HEK293 (cell line): ENCODE measurements around the gene ANKEF1.

Source experiments
- HOXD13 ChIP-seq: sonication (generic); formaldehyde crosslinking; IDR thresholded peaks from 2 replicates; pipeline ENCODE4 v1.8.0; 2022; ENCODE audit warnings: missing genetic modification reagents, borderline replicate concordance
- ZFP37 ChIP-seq: fragments of 450-650 bp; formaldehyde crosslinking; IDR thresholded peaks from 2 replicates; pipeline ENCODE4 v1.5.1; 2016; ENCODE audit warnings: missing biosample characterization, missing genetic modification characterization
- ZNF335 ChIP-seq: fragments of 450-650 bp; formaldehyde crosslinking; conservative IDR thresholded peaks from 2 replicates; pipeline ENCODE4 v1.5.1; 2016; ENCODE audit warnings: missing biosample characterization, missing genetic modification characterization
- ZNF394 ChIP-seq: fragments of 450-650 bp; formaldehyde crosslinking; IDR thresholded peaks from 2 replicates; pipeline ENCODE4 v1.5.1; 2016; ENCODE audit warnings: missing biosample characterization, missing genetic modification characterization, mild to moderate bottlenecking, moderate library complexity, borderline replicate concordance
- ZNF707 ChIP-seq: fragments of 450-650 bp; formaldehyde crosslinking; IDR thresholded peaks from 2 replicates; pipeline ENCODE4 v1.5.1; 2016; ENCODE audit warnings: missing biosample characterization, missing genetic modification characterization
- ZSCAN30 ChIP-seq: fragments of 450-650 bp; IDR thresholded peaks from 2 replicates; pipeline ENCODE4 v1.5.1; 2018; ENCODE audit warnings: missing biosample characterization, mild to moderate bottlenecking, missing genetic modification characterization, moderate library complexity
- TF ChIP-seq, protein P1 (sequence below): fragments of 450-650 bp; formaldehyde crosslinking; IDR thresholded peaks from 2 replicates; pipeline ENCODE4 v1.5.1; 2016; ENCODE audit warnings: missing biosample characterization, missing genetic modification characterization
- TF ChIP-seq, protein P2 (sequence below): sonication (generic); formaldehyde crosslinking; IDR thresholded peaks from 2 replicates; pipeline ENCODE4 v1.8.1; 2022; ENCODE audit warnings: mild to moderate bottlenecking, moderate library complexity, missing genetic modification reagents
- TF ChIP-seq, protein P3 (sequence below): fragments of 450-650 bp; formaldehyde crosslinking; conservative IDR thresholded peaks from 2 replicates; pipeline ENCODE4 v1.5.1; 2016; ENCODE audit warnings: low read depth, missing biosample characterization, missing genetic modification characterization
- TF ChIP-seq, protein P4 (sequence below): fragments of 450-650 bp; formaldehyde crosslinking; IDR thresholded peaks from 2 replicates; pipeline ENCODE4 v1.5.1; 2016; ENCODE audit warnings: missing biosample characterization, missing genetic modification characterization
- TF ChIP-seq, protein P5 (sequence below): fragments of 450-650 bp; formaldehyde crosslinking; IDR thresholded peaks from 2 replicates; pipeline ENCODE4 v1.5.1; 2016; ENCODE audit warnings: missing biosample characterization, missing genetic modification characterization

DNA sequence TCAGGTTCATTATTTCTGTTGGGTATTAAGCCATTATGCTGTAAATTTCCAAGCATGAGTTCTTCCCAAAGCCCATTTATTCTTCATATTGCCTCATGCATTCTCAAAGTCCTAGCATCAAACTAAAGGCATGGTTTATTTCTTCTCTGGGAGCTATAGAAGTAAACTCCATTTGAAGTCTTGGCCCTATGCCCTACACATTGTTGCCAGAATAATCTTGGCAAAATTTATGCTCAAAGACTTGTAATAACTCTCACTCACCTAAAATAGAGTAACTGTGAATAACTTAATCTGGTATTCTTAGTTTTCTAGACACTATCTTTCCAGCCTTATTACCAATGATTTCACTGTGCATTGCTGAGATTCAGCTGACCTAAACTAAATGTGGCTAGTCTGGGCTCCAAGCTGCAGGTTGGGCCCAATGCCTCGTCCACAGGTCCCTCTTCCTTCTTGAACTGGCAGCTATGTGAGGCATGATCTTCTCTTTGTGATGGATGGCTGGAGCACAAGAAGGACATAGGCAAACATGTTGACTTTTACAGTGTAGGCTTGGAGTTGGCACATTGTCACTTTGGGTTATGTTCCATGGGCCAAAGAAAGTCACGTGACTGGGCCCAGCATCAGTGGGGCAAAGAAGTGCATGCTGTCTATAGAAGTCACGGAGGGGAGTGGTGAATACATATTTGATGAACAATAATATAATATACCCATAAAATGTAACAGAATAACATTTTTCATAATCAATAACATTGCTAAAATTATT is 39.1 kb upstream of the ANKEF1 start:
- TF ChIP-seq, protein P1, sequence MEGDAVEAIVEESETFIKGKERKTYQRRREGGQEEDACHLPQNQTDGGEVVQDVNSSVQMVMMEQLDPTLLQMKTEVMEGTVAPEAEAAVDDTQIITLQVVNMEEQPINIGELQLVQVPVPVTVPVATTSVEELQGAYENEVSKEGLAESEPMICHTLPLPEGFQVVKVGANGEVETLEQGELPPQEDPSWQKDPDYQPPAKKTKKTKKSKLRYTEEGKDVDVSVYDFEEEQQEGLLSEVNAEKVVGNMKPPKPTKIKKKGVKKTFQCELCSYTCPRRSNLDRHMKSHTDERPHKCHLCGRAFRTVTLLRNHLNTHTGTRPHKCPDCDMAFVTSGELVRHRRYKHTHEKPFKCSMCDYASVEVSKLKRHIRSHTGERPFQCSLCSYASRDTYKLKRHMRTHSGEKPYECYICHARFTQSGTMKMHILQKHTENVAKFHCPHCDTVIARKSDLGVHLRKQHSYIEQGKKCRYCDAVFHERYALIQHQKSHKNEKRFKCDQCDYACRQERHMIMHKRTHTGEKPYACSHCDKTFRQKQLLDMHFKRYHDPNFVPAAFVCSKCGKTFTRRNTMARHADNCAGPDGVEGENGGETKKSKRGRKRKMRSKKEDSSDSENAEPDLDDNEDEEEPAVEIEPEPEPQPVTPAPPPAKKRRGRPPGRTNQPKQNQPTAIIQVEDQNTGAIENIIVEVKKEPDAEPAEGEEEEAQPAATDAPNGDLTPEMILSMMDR: no peak
- TF ChIP-seq, protein P2, sequence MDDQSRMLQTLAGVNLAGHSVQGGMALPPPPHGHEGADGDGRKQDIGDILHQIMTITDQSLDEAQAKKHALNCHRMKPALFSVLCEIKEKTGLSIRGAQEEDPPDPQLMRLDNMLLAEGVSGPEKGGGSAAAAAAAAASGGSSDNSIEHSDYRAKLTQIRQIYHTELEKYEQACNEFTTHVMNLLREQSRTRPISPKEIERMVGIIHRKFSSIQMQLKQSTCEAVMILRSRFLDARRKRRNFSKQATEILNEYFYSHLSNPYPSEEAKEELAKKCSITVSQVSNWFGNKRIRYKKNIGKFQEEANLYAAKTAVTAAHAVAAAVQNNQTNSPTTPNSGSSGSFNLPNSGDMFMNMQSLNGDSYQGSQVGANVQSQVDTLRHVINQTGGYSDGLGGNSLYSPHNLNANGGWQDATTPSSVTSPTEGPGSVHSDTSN: no peak
- TF ChIP-seq ZSCAN30 (tag by site-specific recombination) (no peak), ZNF335 (tag by site-specific recombination) (no peak), ZFP37 (no peak), ZNF707 (tag by site-specific recombination) (no peak), ZNF394 (no peak), HOXD13 (CRISPR knock-in tag) (no peak)
- TF ChIP-seq, protein P3, sequence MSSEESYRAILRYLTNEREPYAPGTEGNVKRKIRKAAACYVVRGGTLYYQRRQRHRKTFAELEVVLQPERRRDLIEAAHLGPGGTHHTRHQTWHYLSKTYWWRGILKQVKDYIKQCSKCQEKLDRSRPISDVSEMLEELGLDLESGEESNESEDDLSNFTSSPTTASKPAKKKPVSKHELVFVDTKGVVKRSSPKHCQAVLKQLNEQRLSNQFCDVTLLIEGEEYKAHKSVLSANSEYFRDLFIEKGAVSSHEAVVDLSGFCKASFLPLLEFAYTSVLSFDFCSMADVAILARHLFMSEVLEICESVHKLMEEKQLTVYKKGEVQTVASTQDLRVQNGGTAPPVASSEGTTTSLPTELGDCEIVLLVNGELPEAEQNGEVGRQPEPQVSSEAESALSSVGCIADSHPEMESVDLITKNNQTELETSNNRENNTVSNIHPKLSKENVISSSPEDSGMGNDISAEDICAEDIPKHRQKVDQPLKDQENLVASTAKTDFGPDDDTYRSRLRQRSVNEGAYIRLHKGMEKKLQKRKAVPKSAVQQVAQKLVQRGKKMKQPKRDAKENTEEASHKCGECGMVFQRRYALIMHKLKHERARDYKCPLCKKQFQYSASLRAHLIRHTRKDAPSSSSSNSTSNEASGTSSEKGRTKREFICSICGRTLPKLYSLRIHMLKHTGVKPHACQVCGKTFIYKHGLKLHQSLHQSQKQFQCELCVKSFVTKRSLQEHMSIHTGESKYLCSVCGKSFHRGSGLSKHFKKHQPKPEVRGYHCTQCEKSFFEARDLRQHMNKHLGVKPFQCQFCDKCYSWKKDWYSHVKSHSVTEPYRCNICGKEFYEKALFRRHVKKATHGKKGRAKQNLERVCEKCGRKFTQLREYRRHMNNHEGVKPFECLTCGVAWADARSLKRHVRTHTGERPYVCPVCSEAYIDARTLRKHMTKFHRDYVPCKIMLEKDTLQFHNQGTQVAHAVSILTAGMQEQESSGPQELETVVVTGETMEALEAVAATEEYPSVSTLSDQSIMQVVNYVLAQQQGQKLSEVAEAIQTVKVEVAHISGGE (tag by site-specific recombination): no peak
- TF ChIP-seq, protein P4, sequence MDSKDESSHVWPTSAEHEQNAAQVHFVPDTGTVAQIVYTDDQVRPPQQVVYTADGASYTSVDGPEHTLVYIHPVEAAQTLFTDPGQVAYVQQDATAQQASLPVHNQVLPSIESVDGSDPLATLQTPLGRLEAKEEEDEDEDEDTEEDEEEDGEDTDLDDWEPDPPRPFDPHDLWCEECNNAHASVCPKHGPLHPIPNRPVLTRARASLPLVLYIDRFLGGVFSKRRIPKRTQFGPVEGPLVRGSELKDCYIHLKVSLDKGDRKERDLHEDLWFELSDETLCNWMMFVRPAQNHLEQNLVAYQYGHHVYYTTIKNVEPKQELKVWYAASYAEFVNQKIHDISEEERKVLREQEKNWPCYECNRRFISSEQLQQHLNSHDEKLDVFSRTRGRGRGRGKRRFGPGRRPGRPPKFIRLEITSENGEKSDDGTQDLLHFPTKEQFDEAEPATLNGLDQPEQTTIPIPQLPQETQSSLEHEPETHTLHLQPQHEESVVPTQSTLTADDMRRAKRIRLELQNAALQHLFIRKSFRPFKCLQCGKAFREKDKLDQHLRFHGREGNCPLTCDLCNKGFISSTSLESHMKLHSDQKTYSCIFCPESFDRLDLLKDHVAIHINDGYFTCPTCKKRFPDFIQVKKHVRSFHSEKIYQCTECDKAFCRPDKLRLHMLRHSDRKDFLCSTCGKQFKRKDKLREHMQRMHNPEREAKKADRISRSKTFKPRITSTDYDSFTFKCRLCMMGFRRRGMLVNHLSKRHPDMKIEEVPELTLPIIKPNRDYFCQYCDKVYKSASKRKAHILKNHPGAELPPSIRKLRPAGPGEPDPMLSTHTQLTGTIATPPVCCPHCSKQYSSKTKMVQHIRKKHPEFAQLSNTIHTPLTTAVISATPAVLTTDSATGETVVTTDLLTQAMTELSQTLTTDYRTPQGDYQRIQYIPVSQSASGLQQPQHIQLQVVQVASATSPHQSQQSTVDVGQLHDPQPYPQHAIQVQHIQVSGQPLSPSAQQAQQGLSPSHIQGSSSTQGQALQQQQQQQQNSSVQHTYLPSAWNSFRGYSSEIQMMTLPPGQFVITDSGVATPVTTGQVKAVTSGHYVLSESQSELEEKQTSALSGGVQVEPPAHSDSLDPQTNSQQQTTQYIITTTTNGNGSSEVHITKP (tag by site-specific recombination): no peak
- TF ChIP-seq, protein P5, sequence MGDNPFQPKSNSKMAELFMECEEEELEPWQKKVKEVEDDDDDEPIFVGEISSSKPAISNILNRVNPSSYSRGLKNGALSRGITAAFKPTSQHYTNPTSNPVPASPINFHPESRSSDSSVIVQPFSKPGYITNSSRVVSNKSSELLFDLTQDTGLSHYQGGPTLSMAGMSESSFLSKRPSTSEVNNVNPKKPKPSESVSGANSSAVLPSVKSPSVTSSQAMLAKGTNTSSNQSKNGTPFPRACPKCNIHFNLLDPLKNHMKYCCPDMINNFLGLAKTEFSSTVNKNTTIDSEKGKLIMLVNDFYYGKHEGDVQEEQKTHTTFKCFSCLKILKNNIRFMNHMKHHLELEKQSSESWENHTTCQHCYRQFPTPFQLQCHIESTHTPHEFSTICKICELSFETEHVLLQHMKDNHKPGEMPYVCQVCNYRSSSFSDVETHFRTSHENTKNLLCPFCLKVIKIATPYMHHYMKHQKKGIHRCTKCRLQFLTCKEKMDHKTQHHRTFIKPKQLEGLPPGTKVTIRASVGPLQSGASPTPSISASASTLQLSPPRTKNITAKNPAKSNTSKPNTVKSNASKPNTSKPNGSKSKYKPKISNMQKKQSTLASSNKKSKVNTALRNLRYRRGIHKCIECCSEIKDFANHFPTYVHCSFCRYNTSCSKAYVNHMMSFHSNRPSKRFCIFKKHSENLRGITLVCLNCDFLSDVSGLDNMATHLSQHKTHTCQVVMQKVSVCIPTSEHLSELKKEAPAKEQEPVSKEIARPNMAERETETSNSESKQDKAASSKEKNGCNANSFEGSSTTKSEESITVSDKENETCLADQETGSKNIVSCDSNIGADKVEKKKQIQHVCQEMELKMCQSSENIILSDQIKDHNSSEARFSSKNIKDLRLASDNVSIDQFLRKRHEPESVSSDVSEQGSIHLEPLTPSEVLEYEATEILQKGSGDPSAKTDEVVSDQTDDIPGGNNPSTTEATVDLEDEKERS: no peak
